GOT3 (cell line): ENCODE data around the gene PPARA.

ENCODE experiments used
- DNase-seq: peaks from one replicate; lab custom pipeline; 2025; ENCODE audit warnings: mixed read lengths; lab: John Stamatoyannopoulos, UW

The PPARA gene

DNA sequence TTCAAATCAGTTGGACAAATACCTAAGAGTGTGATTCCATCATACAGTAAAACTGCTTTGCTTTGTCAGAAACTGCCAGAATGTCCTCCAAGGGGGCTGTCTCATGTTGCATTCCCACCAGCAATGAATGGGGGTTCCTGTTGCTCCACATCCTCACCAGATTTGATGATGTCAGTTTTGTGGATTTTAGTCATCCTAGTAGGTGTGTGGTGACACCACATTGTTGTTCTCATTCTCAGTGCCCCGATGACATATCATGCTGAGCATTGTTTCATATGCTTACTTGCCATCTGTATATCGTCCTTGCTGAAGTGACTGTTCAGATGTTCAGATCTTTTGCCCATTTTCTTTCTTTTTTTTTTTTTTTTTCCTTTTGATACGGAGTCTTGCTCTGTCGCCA, 62.7 kb downstream of the PPARA start:
- DNase-seq, result no peak

DNA sequence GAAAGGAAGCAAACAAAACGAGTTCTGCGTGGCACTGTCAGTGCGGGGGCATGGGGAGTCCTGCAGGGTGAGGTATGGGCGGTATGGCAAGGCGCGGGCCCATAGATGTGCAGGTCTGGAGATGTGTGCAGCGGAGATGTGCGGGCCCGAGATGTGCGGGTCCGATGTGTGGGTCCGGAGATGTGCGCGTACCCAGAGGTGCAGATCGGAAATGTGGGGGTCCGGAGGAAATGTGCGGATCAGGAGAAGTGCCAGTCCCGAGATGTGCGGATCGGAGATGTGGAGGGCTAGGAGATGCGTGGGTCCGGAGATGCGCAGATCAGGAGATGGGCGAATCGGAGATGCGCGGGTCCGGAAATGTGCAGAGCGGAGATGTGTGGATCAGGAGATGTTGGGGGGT, 63.8 kb downstream of the PPARA start:
- no peak for DNase-seq

DNA sequence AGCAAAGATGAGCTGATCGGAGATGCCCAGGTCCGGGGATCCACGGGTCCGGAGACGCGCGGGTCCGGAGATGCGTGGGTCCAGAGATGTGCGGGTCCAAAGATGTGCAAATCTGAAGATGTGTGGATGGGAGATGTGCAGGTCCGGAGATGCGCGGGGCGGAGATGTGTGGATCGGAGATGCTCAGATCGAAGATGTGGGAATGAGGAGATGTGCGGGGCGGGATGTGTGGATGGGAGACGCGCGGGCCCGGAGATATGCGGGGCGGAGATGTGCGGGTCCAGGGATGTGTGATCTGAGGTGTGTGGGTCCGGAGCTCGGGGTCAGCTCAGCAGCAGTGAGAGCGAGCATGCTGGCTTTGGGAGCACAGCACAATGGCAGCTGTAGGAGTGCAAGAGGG, 64.3 kb downstream of the PPARA start:
- no peak for DNase-seq

DNA sequence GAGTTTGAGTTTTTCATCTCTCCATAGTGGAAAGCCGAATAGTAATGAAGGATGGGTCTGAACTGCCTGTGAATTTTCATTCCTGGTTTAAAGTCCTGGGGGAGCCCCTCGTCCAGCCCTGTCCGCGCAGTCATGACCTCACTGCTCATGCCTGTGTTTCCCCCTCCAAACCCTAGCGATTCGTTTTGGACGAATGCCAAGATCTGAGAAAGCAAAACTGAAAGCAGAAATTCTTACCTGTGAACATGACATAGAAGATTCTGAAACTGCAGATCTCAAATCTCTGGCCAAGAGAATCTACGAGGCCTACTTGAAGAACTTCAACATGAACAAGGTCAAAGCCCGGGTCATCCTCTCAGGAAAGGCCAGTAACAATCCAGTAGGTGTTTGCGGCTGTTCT, 69.3 kb downstream of the PPARA start:
- no peak for DNase-seq

DNA sequence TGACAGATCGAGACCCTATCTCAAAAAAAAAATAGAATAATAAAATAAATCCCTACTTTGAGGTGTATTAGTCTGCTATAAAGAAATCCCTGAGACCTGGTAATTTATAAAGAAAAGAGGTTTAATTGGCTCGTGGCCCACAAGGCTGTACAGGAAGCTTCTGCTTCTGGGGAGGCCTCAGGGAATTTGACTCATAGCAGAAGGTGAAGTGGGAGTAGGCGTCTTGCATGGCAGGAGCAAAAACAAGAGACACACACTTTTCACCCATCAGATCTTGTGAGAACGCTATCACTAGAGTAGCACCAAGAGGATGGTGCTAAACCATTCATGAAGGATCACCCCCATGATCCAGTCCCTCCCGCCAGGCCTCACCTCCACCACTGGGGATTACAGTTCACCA, 70.6 kb downstream of the PPARA start:
- DNase-seq, result no peak

DNA sequence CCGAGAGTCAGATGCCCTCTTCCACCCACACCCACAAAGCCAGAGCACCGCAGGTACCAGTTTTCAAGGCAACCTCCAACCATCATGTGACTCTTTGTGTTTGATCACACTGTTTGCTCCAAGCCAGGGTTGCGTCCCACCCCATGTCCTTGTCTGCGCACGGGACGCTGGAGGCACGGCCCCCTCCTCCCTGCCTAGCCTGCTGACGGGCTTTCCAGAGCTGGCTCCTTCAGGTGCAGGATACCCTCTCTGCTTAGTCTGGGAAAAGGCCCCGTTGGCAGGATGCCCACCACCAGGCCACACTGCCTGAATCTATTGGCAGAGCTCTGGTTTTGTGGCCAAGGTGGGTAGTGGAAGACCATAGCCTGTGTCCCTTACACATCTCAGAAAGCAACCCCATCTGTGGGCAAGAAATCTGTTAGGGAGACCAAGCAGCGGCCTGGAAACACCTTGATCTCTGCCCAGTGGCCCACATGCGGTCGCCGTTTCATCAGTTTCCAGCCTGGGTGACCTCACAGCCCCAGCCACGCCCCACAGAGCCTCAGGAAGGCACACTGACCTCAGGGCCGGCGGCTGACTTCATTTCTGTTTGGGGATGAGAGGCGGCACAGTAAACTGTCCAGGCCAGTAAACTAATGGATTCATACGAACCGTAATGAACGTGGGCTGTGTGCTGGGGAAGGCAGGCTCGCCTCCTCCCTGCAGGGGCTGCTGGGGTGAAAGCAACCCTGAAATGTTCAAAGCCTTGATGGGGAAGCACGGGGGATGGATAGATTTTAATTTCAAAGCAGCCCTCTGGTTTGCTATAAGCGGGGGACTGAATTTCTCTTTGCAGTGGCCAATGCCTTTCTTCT, 73.9 kb downstream of the PPARA start:
- DNase-seq, result no peak

DNA sequence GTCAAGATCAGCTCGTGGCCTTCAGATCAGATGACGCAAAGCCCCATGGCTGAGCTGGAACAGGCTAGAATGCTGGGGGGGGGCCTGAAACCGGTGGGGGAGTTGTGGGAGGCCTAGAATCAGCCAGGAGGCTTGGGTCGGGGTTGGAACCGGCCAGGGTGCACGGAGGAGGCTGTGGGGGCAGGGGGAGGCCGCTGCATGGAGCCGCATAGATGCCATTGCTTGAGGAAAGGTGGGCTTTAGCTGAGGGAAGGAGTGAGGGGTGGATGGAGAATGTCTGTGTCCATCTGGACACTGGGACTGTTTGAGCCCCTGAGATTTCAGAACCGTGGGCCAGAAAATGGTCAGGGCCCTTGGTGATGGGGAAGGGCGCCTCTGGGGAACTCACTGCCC, 74.6 kb downstream of the PPARA start:
- DNase-seq, result no peak

DNA sequence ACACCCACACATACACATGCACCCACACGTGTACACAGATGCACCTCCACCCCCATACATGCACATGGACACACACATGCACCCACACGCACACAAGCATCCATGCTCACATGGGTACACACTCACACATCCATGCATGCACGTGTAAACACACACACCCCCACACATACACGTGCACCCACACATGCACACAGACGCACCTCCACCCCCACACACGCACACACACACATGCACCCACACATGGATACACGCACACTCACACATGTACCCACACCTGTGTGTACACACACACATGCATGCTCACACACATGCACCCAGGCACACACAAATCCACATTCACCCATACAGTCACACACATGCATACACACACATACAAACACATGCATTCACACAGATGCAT, 75.3 kb downstream of the PPARA start:
- DNase-seq, result no peak

DNA sequence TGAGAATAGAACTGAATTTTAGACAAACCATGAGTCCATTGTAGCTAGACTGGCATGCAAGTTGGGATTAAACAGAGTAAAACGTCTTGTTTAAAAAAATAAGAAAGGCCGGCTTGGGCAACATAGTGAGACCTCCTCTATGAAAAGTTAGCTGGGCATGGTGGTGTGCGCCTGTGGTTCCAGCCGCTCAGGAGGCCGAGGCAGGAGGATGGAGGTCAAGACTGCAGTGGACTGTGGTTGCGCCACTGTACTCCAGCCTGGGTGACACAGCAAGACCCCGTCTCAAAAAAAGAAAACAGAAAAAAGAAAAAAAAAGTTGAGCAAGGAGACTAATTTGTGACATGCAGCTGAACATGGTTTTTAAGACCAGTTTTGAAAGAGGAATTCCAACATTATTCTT, 76.3 kb downstream of the PPARA start:
- no peak for DNase-seq

DNA sequence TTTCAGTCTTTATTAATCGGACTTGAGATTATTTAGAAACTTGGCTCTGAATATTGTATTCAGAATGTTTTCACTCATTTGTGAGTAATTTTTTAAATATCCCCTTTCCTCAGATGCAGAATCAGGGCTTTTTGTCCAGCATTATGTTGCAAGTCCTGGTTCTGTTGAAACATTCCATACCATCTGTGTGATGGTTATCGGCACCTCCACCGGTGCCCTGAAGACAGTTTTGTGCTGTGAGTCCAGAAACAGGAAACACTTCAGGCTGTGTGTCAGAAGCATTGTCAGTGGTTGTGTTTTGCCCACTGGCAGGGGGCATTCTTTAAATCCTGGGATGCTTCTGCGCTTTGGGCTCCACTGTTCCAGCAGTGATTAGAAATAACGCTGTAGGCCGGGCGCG, 79.4 kb downstream of the PPARA start:
- DNase-seq, result no peak

DNA sequence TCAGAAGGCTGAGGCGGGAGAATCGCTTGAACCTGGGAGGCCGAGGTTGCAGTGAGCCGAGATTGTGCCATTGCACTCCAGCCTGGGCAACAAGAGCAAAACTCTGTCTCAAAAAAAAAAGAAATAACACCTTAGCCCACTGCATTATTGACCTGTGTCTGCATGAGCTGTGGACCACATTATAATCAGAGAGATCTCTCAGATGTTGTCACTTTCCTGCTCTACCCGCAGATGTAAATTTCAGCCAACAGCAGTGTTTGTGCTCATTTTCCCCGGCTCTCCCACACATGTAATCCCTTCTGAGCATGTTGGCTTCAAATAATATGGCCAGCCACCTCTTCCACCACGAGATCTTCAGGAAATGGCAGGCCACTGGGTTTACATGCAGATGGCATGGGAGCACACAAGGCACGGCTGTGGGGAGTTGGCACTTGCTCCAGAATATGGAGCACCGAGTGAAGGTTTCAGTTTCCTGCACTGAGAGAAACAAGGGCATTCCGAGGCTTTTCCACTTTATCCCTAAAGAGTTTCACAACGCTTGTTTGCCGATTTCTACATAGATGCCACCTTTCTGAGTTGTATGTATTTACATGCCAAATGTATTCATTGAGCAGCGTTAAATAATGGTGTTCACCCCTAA, 80.1 kb downstream of the PPARA start:
- DNase-seq, result no peak

DNA sequence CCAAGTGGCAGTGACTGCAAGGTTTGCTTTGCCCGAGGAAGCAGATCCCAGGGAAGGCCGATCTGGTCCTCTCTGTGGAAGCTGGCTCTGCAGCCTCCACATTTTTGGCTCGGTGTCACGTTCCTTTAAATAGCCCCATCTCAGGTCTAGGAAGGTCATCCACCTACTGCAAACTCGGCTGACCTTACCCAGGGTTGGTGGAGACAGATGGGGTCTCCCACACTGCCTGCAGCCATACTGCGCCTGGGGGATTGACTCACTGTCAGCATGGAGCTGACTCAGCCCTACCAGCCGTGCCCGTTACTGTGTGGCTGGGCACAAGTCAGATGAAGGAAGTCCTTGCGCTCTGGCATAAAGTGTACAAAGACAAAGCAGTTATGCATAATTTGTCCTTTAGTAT, 82.9 kb downstream of the PPARA start:
- peak; percentile 53 for DNase-seq

DNA sequence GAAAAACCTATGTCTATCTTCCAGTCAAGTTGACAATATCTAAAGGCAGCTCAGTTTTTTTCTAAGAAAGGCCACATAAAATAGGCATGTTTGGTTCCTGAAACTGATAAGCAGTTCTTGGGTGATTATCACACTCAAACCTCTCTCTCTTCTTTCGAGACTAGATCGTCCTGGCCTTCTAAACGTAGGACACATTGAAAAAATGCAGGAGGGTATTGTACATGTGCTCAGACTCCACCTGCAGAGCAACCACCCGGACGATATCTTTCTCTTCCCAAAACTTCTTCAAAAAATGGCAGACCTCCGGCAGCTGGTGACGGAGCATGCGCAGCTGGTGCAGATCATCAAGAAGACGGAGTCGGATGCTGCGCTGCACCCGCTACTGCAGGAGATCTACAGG, 84.6 kb downstream of the PPARA start:
- no peak for DNase-seq

DNA sequence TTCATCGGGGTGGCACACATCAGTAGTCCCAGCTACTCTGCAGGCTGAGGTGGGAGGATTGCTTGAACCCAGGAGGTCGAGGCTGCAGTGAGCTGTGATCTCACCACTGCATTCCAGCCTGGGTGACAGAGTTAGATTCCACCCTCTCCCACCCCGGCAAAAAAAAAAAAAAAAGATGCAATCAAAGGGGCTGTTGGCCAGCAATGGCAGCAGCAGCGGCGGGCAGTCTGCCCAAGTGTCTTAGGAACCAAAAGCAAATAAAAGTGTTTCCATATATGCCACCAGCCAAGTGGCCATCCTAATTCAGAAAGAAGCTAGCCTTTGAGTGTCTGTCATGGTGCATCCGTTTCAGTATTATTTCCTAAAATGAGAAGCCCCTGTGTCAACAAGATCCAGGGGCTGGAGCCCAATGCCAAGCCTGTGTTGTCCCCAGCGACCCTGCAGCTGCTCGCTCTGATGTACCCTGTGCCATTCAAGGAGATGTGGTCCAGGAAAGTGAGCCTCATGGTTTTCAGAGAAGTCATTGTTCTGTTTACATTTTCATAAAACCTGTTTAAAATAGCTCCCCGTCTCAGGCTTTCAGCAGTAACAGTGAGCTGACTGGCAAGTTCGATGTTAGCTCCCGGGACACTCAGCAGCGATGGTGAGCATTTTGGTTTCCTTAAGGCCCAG, 87.3 kb downstream of the PPARA start:
- no peak for DNase-seq

DNA sequence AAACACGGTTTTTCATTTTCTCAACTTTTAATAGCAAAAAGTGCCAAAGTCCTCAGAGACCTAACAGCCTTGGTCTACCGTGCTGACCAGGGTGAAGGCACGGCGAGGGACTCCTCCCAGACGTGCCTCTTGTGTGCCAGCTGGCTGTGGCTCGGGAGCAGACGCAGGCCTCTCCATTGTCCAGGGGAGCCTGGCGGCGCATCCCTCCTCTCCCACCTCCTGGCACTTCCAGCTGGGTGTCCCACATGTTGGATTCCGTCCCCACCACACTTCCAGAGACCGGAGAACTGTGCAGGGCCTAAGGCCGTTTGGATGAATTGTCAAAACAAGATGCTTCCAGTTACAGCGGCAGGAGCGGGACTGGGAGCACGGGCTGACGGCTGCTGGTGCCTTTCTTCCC, 88.2 kb downstream of the PPARA start:
- DNase-seq, result no peak

DNA sequence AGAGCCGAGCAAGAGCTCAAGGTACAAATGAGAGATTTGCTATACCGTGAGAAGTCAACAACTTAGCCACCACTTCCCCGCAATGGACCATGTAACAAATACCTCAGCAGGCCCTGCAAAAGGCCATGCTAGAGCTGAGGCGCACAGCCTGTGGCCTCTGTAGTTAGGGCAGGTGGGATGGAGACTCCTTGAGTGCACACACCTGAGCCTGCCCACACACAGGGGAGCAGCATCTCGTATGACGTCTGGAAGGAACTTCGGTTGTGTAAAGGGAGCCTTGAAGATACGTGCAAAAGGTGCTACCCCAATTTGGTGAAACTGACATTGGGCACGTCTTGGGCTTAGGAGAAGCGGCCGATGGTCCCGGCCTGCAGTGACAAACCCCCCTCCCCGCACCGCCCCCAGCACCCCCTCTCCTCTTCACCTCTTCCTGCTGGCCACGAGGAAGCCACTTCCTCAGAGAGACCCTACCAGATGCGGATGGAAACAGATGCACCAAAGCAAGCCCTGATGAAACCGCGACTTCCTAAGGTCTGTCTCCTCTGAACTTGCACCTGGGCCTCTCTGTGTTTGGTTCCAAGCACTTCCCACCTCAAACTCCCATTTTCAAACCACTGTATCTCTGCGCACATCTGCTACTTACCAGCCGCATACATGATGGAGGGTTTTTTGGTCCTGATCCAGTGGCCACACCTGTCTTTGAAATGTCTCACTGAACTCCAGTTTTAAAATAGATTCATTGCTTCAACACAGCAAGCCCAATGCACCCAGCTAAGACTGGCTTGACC, 89.1 kb downstream of the PPARA start:
- DNase-seq, result no peak

DNA sequence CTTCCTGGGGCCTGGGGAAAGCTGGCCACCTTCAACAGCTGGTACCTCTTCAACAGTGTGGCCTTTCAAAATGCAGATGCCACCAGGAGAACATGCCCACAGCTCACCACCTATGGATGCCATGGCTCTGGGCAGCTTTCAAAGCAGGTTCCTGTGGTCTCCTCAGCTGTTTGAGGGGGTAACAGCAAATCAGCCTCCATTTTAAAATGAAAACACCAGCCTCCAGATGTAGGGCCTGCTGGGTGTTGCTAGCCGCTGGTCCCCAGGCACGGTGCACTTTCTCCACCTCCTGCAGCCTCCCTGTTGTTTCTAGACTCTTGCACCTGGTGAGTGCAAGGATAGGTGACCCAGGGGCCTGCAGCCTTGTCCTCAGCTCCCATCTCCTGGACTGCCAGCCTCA, 89.7 kb downstream of the PPARA start:
- DNase-seq, result no peak

DNA sequence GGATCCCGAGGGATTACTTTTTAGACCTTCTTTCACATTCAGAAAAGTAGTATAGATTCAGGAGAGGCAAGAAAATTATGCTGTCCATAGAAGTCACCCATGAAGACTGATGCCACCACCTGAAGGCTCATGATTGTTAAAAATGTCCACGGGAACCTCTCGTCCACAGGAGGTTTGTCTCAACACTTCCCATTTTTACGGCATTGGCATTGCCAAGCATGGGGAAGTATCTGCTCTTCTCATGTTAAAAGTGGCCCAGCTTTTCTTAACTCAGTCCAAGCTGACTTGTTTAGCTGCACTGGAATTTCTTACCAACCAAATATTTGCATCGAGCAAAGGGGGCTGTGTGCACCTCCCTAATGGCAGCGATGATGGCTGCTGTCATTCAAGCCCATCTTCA, 90.2 kb downstream of the PPARA start:
- no peak for DNase-seq

DNA sequence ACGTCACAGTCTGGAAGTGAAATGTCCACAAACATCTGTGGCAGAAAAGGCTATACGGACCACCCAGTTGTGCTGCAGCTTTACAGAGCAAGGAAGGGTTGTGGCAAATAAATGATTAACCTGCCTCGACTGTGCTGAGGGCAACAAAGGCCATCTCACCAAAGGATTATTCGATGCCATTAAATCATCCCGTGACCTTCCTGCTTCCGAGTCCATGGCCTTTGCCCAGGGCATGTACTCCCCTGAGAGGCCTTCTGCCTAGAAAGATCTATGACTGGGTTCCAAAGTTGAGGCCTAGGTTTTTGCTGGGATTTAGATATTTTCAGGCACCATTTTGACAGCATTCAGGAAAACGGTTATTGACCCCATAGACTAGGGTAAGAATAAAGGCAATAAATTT, 90.6 kb downstream of the PPARA start:
- DNase-seq, result no peak

DNA sequence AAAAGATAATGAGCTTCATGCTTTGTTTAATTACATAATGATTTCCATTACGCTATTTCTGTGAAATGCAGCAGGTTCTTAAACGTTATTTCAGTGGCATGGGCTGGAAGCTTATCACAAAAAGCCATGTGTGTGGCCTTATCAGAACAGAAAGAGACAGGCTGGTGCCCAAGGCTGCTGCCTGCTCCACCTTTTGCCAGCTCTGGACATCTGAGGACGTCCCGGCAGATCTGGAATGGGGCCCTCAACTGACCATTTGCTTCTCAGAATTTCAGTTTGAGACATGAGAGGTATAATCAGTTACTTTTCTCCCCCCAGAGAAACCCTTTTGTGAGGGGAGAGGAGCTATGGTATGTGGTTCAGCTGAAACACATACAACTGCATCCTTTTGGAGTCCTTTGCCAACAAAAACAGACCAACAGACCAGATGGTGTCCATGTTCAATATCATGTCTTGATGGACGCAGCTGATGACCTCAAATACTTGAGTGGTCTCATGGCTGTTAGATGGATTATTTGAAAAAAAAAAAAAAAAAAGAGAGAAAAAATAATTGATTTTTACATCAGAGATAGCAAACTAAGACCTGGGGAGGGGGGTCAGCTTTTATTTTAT, 91.2 kb downstream of the PPARA start:
- DNase-seq, result no peak

DNA sequence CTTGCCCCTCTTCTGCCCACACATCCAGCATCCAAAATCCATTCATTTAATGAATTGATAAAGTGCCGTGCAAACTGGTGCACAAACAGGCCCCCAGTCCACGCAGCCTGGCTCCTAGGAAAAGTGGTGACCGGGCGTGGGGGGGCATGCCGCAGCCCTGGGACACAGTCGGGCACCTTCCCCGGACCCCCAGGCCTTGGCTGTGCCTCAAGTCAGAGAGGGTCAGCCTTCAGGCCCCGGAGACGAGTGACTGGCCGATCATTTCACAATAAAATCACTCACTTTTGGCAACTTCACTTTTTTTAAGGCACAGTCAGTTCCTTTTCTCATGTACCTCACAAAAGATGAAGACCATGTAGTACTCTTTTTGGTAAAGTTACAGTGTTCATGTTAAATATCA, 91.8 kb downstream of the PPARA start:
- DNase-seq, result no peak

DNA sequence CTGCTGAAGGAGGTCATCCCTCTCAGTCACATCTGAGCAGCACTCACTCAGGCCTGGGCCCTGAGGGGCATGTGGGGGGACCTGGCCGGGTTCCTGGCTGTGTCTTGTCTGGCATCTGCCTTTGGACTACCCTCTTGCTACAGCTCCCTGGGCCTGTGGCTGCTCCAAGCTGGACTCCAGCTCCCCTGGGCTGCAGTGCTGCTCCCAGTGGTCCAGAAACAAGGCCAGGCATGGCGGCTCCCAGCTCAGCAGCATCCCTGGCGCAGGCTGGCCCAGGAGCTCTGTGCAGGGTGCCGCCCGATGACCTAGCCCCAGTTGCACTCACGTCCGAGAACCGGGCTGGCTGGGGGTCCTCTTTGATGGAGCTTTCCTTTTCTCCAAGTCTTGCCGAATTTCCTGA, 94.4 kb downstream of the PPARA start:
- no peak for DNase-seq
